Fibroblast of lung (primary cell): ENCODE results near the gene LPXN.

Experiments used
- CTCF ChIP-seq, 2 donors: IDR thresholded peaks in 1 of 2; conservative IDR thresholded peaks in 1 of 2; 1 replicate in 1 of 2; 2 replicates in 1 of 2; pipeline ENCODE4 v1.5.1; 2011 to 2012; ENCODE audit warnings: low read length in 2 of 2, control low read depth in 1 of 2, inconsistent platforms in 1 of 2, low read depth in 1 of 2, mild to moderate bottlenecking in 1 of 2
- EZH2 ChIP-seq: IDR thresholded peaks from 2 replicates; pipeline ENCODE4 v1.5.1; 2012; ENCODE audit warnings: low read length, control low read depth, mild to moderate bottlenecking; ENCODE audit errors: missing control alignments

- TF ChIP-seq CTCF (conservative IDR thresholded peaks at IDR 0.05 in 1 of 2, IDR thresholded peaks at IDR 0.05 in 1 of 2; ENCODE audit: low read depth in 1 of 2, low read length in 2 of 2), result no peak
- no peak for TF ChIP-seq EZH2
Measured at GRCh38 chr11:58608331-58608730, 32.7 kb upstream of the LPXN start.
